GM19193 (cell line): ENCODE data around the gene NPTX2.

Experiments
- POLR2A ChIP-seq: IDR thresholded peaks from 4 replicates; pipeline ENCODE4 v1.6.1; 2011; ENCODE audit not compliant: insufficient read depth, insufficient read length; ENCODE audit errors: extremely low read depth

NPTX2 gene

DNA sequence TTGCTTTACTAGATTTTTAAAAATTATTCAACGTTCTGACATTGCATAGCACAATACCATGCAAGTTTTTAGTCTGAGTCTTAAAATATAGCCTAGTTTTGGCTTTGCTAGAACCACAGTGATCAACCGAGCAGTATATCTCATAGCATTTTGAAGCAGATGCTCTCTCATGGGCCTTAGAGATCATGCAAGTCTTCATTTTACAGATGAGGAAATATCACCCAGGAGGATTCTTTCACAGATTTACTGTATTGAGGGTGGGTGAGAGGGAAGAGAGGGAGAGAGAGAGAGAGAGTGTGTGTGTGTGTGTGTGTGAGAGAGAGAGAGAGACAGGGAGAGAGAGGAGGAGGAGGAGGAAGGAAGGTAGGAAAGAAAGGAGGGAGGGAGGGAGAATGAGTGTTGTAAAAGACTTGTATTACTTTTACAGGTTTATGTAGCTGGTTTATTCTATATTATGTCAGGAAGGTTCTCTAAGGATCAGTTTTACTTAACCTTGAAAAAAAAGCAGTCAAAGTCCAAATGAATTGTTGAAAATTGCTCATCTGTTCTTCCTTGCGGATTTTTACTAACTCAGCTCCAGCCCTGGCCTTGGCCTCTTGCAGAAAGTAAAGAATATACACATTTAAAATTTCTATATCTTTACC, 14.2 kb upstream of the NPTX2 start:
- TF ChIP-seq POLR2A: no peak

DNA sequence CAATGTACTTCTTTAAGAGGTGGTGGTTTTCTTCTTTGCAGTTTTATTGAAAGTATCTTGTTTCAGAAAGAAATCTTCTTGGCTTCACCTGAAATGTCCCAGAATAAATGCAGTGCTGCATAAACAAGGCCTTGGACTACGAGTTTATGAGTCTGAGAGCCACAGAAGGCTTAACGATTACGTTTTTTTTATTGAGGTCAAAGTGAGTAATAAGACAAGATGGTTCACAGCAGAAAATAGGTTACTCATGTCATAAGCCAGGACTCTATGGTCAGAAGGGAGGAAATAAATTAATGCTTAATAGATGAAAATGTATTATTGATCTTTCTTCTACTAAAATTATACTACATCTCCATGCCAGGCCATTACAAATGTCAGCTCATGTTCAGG, 13.7 kb upstream of the NPTX2 start:
- no peak for TF ChIP-seq POLR2A

DNA sequence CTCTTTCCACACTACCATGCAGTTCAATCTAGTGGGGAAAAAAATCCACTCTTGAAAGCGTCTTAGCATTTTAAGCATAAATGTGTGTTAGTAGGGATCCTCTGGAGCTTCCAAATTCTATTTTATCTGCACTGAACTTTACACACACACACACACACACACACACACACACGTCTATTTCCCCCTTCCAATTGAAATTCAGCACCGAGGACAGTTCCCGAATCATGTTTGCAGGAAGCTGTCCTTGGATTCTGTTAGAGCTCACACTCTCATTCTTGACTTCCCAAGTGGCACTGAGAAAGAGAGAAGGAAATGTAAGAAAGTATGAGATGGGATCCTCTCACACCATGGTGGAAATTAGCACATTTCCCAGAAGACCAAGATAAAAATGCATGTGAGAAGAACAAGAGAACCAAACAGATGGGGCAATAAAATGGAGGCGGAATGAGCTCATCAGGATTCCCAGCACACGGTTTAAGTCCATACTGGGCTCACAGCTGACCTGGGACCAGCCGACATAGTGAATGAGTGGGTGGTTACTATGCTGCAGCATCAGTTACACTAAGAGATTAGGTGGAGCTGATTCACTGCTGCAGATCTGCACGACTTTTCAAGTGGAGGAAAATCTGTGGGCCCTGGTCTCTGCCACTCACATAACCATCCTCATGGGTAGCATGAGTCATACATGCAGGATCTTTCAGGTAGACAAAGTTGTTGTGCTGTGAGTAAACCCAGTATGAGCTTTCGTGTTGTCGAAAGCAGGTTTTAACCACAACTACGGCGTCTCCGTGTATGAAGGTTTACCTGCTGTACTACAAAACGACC, 3.3 kb upstream of the NPTX2 start:
- no peak for TF ChIP-seq POLR2A

DNA sequence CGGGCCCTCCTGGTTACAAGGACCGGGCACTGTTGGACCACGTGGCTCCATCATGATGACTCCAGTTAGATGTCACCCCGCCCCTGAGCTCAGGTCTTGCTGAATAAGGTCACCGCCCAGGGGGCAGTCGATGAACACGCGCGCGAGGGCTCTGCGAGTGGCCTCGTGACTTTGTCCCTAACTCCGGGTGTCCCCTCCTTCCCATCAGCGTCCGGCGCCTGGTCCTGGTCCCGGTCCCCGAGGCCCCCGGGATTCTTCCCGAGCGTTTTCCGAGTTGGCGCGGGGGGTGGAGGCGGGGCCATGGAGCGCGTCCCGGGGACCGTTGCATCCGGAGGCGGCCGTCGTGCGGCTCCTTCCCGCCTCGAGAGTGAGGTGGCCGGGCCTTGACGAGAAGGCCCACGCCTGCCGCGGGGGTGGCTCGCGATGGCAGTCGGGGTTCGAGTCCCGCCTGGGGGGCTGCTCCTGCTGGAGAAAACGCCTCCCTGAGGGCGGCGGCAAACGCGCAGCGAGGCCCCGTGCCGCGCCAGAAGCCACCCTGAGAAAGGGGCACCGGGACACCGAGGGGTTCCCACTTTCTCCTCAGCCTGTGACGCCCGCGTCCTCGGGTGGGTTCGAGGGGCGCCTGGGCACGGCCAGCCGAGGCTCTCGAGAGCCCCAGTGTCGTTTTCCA, 569 bp upstream of the NPTX2 start:
- no peak for TF ChIP-seq POLR2A

DNA sequence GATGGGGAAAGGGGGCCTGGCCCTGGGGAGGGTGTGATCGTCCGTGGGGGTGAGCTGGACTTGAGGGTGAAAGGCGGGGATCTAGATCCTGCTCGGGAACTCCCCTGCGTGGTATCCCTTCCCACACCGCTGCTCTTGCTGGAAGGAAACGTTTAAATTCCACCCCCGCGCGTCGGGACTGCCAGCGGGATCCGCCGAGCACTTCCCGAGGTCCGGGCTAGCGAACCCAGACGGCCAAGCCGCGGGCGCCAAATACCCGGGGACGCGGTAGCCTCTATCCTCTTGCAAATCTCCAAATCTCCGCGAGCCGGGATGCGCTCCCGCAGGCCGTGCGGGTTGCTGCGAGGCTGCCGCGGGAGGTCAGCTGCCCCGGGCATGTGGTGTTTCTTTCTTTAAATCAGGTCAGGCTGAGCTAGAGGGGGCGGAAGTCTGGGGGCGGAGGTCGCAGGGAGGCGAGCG, 904 bp downstream of the NPTX2 start:
- TF ChIP-seq POLR2A: no peak

DNA sequence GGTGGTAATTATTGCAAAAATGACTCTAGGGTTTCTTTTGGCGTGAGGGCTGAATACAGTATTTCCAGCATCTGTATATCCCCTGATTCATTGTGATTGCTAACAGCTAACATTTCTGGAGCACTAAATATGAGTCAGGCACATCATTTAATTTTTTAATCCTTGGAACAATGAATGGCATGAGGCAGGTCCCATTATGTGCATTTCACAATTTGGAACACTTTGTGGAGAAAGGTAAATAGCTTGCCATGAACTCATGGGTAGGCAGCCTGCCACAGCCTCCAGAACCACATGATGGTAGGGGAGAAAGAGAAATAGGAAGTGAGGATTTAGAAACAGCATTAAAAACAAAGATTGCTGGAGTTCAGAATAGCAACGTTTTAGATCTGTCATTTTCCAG, 1.7 kb downstream of the NPTX2 start:
- no peak for TF ChIP-seq POLR2A

DNA sequence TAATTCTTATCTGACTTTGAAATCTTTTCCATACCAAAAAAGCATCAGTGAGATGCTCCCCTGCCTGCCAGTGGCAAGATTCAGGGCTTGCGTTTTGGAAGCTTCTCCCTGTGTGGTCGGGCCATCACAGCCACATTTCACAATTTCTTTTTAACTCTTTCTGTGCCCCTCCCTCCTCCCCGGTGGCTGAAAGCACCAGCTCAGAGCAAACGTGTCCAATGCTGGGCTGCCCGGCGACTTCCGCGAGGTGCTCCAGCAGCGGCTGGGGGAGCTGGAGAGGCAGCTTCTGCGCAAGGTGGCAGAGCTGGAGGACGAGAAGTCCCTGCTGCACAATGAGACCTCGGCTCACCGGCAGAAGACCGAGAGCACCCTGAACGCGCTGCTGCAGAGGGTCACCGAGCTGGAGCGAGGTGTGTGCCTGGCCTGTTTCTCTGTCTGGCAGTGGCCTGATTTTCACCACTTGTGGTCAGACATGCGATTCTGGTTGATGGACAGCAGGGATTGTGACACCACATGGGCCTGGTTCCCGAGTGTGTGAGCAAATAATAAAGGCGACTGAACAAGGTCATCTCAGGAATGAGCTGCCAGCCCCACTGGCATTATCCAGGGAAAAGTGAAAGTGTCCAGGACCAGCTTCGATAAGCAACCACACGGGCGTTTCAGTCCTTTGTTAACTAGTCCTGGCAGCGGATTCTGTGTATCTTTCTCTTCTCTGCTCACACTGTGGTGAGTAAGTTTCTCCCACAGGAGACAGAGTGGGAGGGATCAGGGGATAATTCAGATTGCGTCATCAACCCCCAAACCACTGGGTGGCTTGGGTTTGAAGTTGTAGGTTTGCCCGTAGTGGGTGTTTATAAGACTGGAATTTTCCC, 2.6 kb downstream of the NPTX2 start:
- no peak for TF ChIP-seq POLR2A

DNA sequence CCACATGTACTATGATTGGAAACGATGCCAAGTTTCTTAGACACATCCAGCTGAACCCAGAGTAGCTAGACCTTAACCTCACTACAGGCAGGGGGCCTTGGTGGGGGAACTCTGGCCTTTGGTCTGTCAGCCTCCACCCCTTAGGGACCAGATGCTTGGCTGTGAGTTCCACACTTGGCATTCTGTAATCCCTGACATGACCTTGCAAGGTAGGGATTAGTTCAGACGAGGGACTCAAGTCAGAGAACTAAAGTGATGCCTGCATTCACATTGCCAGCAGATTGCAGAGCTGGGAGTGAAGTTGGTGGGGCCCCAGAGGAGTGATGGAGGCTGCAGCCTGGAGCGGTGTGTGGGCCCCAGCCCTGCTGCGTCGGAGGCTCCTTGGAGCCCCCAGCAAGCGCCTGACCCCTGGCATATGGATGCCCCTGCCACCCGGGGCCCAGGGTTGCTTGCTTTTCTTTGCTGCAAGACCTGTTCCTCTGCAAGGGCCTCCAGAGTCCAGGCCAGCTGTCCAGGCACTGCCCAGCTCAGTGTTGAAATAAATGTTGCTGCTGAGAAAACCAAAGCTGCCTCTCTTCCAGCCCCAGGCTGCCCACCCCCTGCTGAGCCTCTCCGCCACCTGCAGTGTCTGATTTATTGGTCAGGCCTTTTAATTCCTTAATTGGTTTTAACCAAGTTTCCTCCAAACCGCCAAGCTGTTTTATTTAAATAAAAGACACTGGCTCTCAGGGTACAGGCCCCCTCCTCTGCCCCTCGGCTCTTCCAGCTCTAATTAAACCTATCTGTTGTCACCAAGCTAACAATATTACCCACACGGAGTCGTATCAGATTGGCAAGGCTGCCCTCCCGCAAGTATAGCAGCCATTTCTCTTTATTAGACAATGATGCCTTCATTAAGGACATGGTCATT, 4.7 kb downstream of the NPTX2 start:
- no peak for TF ChIP-seq POLR2A

DNA sequence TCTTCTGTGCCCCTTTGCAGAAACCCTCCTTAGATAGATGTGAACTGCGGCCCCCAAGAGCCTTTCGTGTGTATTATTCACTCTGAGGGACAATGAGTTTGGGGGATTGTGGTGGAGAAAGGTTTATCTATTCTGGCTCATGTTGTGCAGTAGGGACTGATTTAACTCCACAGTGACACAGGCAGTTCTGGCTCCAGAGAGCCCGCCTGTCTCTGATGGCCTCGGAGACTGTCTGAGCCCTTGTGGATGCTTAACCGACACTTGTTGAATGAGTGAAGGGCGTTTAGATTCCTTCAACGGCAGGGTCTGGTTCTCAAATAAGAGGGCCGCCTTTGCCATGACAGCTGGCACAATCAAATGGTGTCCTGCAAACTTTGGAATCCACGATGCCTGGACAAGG, 5.8 kb downstream of the NPTX2 start:
- TF ChIP-seq POLR2A: no peak

DNA sequence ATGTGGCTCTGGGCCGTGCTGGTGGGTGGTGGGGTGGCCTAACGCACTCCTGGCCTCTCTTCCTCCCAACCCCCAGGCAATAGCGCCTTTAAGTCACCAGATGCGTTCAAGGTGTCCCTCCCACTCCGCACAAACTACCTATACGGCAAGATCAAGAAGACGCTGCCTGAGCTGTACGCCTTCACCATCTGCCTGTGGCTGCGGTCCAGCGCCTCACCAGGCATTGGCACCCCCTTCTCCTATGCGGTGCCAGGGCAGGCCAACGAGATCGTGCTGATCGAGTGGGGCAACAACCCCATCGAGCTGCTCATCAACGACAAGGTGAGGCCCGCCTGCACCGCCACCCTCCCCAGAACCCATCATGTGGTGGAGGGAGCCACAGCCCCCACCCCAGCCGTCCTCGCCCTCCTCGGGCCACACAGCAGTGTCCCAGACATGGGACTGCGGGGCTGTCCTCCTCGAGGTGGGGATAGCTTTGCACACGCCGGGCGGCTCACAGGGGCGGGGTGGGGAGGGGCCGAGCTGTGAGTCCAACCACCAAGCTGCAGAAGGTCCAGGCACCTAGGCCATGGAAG, 7.8 kb downstream of the NPTX2 start:
- TF ChIP-seq POLR2A: no peak

DNA sequence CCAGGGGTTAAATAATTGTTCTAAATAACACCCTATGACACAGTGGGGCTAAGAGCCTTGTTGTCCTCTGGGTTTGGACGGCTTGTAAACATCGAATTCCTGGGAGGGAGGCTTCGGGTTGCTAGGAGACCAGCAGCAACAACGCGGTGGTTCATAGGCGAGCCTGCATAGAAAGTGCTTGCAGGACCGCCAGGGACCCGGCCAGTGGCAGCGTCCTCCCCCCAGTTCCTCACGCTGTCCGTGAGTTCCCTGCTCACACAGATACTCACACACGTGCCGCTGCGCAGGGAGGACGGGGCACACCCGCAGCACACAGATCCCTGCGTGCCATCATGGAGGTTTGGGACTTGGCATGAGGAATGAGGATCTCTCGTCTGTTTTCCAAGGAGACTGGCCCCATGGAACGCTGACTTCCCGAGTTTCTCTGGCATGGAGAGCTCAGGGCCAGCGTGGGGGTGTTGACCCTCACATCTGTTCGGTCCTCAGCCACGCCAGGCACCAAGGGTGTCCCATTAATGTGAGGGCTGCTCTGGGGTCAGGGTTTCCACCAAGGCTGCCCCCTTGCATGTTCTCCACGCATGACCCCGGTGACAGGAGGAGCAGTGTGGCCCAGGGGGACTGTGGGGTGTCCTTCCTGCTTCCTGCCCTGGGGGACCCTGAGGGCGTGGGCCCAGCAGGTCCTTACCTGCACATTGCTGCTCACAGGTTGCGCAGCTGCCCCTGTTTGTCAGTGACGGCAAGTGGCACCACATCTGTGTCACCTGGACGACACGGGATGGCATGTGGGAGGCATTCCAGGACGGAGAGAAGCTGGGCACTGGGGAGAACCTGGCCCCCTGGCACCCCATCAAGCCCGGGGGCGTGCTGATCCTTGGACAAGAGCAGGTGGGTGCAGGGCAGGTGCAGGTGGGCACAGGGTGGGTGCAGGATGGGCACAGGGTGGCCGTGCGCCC, 9.7 kb downstream of the NPTX2 start:
- TF ChIP-seq POLR2A: no peak

DNA sequence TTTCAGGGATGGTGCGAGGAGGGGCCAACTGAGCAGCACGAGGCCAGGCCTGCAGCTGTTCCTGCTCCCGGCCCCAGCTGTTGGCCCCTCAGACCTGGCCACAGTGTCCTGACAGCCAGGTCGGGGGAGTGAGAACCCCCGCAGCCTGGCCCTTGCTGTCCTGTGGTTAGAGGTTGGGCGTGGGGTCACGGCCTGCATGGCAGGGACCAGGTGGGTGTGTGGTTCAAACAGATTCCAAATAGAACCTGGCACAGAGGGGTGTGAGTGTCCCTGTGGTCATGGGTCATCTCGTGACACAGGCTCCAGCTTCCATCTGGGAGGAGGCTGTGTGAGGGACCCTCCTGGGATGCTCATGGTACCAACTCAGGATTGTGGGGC, 10.3 kb downstream of the NPTX2 start:
- no peak for TF ChIP-seq POLR2A

DNA sequence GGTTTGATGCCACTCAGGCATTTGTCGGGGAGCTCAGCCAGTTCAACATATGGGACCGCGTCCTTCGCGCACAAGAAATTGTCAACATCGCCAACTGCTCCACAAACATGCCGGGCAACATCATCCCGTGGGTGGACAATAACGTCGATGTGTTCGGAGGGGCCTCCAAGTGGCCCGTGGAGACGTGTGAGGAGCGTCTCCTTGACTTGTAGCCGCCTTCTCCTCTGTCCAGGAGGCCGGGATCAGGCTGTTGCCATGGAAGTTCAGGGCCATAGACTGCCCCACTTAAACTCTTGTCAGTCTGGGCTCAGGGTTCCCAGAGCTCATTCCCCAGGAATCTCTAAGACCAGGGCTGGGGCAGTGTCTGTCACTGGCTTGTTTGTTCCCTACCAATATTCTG, 11.3 kb downstream of the NPTX2 start:
- no peak for TF ChIP-seq POLR2A

DNA sequence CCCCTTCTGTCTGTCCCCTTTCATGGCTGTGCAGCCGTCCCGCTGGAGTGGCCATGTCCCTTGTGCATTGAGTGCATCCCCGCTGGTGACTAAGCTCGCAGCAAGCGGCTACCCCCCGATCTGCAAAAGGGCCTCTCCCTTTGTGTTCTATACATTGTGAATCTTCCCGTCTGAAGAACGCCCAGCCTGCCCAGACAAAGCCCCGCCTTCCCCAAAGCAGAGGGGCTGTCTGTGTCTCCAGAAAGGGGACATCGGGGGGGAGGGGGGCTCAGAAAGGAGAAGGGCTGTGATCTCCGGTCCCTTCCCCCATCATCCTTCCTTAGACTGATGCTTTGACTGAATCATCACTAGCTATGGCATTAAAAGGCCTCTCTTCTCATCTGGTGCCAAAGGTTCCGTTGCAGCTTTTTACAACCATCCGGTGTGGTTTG, 11.9 kb downstream of the NPTX2 start:
- TF ChIP-seq POLR2A: no peak
